GM18511 (cell line): ENCODE data around the gene MYBPH.

Experiments
- ATAC-seq: cut with Tn5 transposase; IDR thresholded peaks from one replicate; pipeline ENCODE4 v1.9.1; 2021; ENCODE audit warnings: mild to moderate bottlenecking, moderate library complexity; ENCODE audit not compliant: unreplicated experiment

The MYBPH gene, protein sequence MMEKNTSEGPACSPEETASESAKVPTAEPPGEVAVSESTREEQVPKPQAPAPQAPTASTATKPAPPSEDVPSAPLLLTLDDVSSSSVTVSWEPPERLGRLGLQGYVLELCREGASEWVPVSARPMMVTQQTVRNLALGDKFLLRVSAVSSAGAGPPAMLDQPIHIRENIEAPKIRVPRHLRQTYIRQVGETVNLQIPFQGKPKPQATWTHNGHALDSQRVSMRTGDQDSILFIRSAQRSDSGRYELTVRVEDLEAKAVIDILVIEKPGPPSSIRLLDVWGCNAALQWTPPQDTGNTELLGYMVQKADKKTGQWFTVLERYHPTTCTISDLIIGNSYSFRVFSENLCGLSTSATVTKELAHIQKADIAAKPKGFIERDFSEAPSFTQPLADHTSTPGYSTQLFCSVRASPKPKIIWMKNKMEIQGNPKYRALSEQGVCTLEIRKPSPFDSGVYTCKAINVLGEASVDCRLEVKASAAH

GRCh38 chr1:203175237-203175826, at the start of gene MYBPH:
Gene MYBPH, minus strand, starts transcription at chr1:203175826. Its CDS starts 71 bp downstream, at chr1:203175755.
- ATAC-seq = no peak

DNA sequence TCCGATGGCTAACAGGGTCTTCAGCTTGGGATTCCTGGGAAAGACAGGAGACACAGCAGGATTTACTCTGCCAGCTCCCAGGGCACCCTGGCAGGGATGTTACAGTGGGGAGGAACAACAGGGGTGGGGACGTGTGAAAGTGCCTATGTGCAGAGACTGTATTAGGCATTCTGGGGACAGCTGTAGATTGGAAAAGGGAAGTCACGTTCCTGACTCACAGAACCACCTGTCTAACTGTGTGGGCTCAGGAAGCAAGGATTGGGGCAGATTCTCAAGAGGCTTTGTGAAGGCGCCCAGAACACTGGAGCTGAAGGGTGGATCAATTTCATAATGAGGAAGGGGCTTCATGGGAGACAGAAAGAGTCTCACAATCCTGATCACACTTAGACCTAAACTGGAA, 49.4 kb upstream of the MYBPH start:
- no peak for ATAC-seq

DNA sequence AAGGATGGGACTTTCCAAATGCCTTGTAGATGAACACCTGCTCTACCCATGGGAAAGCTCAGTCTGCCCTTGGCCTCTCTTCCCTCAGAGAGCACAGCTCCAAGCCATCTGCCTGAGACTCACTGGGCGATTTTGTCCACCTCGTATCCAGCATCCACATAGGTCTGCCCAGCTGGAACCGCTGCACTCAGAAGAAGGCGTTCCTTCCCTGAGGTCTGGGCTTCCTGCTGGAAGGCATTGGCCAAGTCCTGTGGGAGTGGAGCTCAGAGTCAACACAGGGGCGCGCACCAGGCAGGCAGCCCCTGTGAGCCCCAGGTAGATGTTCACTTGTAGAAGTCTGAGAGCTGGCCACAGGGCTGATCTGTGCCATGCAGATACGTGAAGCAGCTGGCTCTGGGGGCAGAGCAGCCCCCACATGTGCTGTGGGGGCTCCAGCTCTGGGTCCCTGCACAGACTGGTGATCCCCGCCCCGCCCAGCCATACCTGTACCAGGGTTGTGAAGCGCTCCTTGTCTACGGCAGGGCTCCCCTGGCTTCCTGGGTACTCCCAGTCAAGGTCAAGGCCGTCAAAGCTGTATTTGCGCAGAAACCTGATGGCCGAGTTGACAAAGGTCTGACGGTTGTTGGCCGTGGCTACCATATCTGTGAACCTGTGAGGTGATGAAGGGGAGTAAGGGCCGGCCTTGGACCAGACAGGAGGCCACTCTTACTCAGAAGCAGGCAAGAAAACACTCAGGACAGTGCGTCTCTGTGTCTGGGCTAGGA, 47.6 kb upstream of the MYBPH start:
- no peak for ATAC-seq

GRCh38 chr1:203219934-203220333, 44.3 kb upstream of the MYBPH start:
- ATAC-seq = no peak

DNA sequence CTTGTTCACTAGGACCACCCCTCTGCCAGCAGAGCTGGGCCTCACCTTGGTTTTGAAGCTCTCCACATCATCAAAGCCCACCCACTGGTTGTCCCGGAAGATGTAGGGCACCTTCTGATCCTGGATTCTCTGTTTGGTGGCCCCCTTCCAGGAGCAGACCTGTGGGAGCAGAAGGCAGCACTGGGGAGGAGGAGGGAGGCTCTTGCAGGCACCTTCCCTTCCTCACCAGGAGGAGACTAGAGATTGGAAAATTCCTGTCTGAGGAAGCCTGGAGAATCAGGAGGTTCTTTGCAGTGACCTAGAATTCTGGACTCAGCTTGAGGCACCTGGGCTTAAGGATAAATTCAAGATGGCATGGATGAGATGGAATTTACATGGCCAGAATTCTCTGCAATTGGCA, 43.5 kb upstream of the MYBPH start:
- ATAC-seq = no peak

DNA sequence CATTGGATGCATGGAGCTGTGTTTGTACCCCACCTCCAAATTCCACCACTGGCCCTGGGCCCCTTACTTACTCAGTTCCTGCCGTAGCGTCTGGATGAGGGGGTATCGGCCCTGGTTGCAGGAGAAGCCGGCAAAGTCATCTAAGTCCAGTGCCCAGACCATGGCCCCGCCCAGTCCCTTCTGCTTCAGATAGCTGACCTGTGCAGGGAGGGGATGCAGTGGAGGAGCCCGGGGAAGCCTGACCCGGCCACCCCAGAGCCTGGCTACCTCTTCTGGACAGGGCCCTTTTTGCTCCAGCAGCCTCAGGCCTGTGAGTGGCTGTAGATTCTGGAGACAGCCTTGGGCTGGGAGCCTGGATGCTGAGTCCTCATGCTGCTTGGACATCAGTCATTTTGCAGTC, 42.0 kb upstream of the MYBPH start:
- ATAC-seq = no peak

DNA sequence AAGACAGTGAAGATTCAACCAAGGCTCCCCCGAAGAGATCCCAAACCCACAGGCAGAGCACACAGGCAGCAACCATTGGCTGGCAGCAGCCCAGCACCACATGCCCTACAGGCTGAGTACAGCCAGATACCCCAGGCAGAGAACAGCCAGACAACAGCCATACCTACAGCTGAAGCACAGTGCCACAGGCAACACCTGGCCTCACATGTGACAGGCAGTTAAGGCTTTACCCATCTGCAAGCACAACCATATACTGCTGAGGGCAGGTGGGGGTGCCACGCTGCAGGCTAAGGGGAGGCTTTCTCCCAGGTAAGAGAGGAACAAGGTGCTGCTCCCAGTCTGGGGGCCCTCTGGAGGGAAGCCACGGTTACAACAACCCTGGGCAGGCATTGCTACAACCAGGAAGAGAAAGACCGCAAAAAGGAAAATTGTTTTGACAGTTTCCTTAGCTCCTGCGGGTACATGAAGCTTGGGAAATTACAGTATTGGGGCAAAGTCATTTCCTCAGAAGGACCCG, 41.6 kb upstream of the MYBPH start:
- ATAC-seq = no peak

DNA sequence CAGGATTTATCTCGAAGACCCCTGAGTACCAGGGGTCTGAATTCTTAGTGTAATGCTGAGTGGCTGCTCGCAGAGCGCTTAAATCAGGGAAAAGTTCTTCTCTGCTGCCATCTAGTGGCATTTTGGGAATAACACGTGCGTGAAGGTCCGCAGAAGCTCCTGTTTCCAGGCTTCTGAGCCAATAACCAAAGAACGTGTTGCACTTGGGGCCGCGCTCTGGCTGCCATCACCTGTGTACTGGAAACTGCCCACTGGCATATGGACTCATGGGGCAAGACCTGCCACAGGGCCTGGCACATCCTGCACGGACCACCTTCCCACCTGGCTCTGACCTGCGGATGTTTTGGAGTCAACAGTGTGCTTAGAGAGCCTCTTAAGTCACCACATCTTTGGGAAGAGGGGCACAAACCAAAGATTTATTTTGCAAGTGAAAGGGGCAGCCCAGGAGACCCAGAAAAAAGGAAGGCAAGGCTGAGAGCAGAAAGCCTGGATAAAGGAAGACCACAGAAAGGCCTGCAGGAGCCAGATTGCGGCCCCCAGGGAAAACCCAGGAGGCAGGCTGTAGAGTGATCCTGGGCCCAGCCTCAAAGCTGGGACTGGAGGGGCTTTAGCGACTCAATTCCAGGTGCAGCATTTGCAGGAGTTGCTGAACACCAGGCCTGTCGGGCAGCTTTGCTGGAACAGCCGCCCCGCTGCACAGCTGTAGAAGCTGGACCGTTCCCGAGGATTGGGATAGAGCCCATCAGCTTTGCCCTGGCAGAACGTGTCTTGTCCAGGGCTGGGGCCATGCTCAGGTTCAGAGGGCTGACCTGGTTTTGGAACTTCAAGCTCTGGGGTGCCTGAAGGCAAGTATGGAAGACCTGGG, 40.9 kb upstream of the MYBPH start:
- ATAC-seq = no peak

DNA sequence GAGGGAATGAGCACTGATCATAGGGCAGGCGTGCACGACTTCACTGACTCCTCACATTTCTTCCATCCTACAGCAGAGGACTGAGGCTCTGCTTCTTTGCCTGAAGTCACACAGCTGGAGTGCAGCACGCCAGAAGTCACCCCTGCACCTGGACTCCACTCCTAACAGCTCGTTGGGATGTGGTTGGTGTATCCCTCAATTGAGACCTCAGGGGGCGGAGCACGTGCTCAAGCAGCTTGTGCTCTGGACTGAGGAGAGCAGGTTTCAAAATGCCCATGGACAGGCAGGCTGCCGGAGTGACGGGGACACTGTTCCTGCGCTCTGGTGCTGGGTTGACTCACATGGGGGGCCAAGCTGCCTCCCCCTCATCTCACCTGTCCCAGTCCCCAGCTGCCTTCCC, 39.9 kb upstream of the MYBPH start:
- no peak for ATAC-seq

GRCh38 chr1:203214871-203215270, 39.2 kb upstream of the MYBPH start:
- ATAC-seq = no peak

DNA sequence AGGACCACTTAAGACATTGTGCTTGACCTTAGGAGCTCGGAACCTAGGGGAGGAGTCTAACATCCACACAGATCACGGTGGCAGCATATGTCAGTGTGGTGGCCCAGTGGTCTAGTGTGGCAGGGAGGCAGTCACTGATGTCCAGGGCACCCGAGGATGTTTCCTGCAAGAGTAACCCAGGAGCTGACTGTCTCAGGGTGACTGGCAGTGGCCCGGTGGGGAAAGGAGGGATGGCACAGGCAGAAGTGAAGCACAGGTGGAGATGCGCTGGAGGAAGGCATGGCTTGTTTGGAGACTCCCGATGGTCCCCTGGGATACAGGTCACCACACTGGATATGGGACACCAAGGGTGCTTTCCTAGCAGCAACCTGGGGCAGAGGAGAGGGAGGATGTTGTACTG, 37.5 kb upstream of the MYBPH start:
- ATAC-seq = no peak

DNA sequence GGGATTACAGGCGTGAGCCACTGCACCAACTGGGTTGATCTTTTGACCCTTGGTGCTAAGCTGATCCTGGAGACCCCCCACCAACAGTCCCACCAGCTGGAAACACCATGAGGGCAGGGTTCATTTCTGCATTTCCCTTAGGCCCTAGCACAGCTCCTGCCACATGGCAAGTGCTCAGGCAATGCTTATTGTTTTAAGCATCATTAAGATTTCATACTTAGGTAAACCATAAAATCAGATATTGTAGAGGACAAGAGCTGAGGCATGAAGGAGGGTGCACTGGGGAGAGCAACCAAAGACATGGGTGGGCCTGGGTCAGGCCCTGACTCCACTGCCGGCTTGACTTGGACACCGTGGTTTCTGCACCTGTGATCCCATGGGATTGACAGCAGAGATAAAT, 36.2 kb upstream of the MYBPH start:
- no peak for ATAC-seq

- no peak for ATAC-seq
Observed at GRCh38 chr1:203210988-203211387, 35.4 kb upstream of the MYBPH start.

- ATAC-seq = no peak
Observed at GRCh38 chr1:203210350-203210749, 34.7 kb upstream of the MYBPH start.

GRCh38 chr1:203208181-203208580, 32.6 kb upstream of the MYBPH start:
- no peak for ATAC-seq

GRCh38 chr1:203207751-203208150, 32.1 kb upstream of the MYBPH start:
- ATAC-seq = no peak

DNA sequence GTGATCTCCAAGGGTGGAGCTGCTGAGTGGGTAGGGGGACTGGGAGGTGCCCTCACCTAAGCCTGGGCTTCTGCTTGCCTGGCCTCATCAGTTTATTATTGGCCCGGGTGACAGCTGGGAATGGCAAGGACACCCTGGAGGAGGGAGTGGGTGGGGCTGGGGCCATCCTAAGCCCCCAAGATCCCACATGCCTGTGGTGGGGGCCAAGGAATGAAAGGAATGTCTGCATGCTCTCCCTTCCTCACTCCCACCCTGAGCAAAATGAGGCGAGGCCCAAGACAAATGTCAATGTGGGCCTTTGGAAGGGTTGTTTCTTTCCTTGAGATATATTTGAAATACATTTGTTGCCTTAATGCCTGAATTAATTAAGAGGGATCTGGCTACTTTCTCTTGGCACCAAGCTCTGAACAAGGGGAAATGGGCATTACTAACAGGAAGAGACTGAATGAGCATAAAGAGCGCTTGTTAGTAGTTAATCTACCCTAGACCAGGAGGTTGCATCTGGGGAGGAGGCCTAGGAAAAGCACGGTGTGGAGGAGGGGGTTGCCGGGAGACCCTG, 30.6 kb upstream of the MYBPH start:
- no peak for ATAC-seq

DNA sequence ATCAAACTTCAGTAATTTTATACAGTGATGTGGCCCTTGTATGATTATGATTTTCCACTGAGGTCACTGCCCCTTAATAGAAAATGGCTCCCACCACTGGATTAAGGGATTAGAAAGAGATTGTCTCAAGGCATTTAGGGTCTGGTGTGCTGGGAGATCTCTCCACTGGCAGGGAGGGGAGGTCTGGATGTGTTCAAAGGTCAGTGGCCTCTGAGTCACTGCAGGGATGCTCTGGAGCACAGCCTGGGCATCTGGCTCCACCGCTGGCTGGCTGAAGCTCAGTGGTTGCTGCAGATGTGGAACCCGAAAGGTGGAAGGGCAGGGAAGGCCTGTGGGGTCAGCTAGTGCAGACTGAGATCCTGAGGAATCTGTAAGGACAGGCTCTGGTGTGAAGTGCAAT, 29.1 kb upstream of the MYBPH start:
- no peak for ATAC-seq

GRCh38 chr1:203202431-203203245, 27.0 kb upstream of the MYBPH start:
- no peak for ATAC-seq
